Naive B cell (primary cell): ENCODE data around the gene CTSD. TPM values are rescaled to one million over a fixed set of nuclear protein-coding genes. Genes with fewer than 3 reads are reported as not detected.

ENCODE experiments used
- ATAC-seq, 2 donors: fragments of 150-1000 bp; cut with Tn5 transposase; 2 replicates each; pipeline ENCODE4 v1.10.0; 2021; ENCODE audit warnings: low read depth in 2 of 2, mild to moderate bottlenecking in 2 of 2, moderate library complexity in 2 of 2
- DNase-seq: peaks from one replicate; pipeline ENCODE4 v3.0.0; 2022
- H3K27ac Mint-ChIP-seq, 6 donors: one replicate each; pipeline ENCODE4 v1.8.0; 2020 to 2022; ENCODE audit warnings: mild to moderate bottlenecking in 6 of 6, mixed read lengths in 6 of 6, moderate library complexity in 5 of 6, inconsistent platforms in 2 of 6
- H3K27me3 Mint-ChIP-seq, 3 donors: one replicate each; pipeline ENCODE4 v1.8.0; 2021 to 2022; ENCODE audit warnings: mixed read lengths in 3 of 3, mild to moderate bottlenecking in 1 of 3
- H3K36me3 Mint-ChIP-seq, 2 donors: one replicate each; pipeline ENCODE4 v1.8.0; 2020 to 2022; ENCODE audit warnings: mixed read lengths in 2 of 2, inconsistent platforms in 1 of 2, mild to moderate bottlenecking in 1 of 2
- H3K4me1 Mint-ChIP-seq, 3 donors: one replicate each; pipeline ENCODE4 v1.8.0; 2020 to 2022; ENCODE audit warnings: mixed read lengths in 3 of 3, inconsistent platforms in 1 of 3, mild to moderate bottlenecking in 1 of 3, moderate library complexity in 1 of 3
- H3K4me3 Mint-ChIP-seq, 8 donors: one replicate each; pipeline ENCODE4 v1.8.0; 2020 to 2022; ENCODE audit warnings: mild to moderate bottlenecking in 8 of 8, mixed read lengths in 8 of 8, moderate library complexity in 8 of 8, inconsistent platforms in 2 of 8
- H3K9me3 Mint-ChIP-seq, 7 donors: one replicate each; pipeline ENCODE4 v1.8.0; 2020 to 2022; ENCODE audit warnings: mixed read lengths in 7 of 7, mild to moderate bottlenecking in 5 of 7, inconsistent platforms in 2 of 7, moderate library complexity in 1 of 7
- polyA plus RNA-seq, 6 donors: library from polyadenylated mRNA; unstranded; fragments of 300-500 nt; fragmentation: Illumina TruSeq; gene quantifications; one replicate each; pipeline ENCODE4 v1.2.3, GENCODE V29; 2021; ENCODE audit warnings: low read depth in 6 of 6

The CTSD gene
- polyA plus RNA-seq, 6 donors from 2014 or later: 40.6 to 59.5 (median 51.8) TPM

GRCh38 chr11:1728931-1729691 is 34.6 kb downstream of the CTSD start:
- Mint-ChIP-seq H3K36me3 (no peaks in the 10 kb centered on the region), H3K4me3 (peak overlapping the region in 5 of 8 donors; percentile 21 to 67 (median 55)), H3K9me3 (peaks cover 0 to 8% (median 0%) of the 10 kb centered on the region in 7 donors), H3K4me1 (peaks cover 22 to 30% (median 23%) of the 10 kb centered on the region in 3 donors), H3K27me3 (peaks cover 38 to 78% (median 68%) of the 10 kb centered on the region in 3 donors), H3K27ac (peak overlapping the region in 4 of 6 donors; percentile 17 to 62 (median 36))
- ATAC-seq (peak; percentile 66 to 89), DNase-seq (peak; percentile 12)

GRCh38 chr11:1728301-1728700 is 35.4 kb downstream of the CTSD start:
- no peaks in the 10 kb centered on the region for H3K36me3 Mint-ChIP-seq
- peaks cover 0 to 8% (median 0%) of the 10 kb centered on the region in 7 donors for H3K9me3 Mint-ChIP-seq
- DNase-seq: no peak
- no peak for ATAC-seq
- H3K4me1 Mint-ChIP-seq: peaks cover 19 to 26% (median 22%) of the 10 kb centered on the region in 3 donors
- H3K4me3 Mint-ChIP-seq: peak overlapping the region in 1 of 8 donors; percentile 65
- peaks cover 38 to 75% (median 66%) of the 10 kb centered on the region in 3 donors for H3K27me3 Mint-ChIP-seq
- H3K27ac Mint-ChIP-seq: no peak overlapping the region

- Mint-ChIP-seq H3K9me3 (peaks cover 0 to 8% (median 0%) of the 10 kb centered on the region in 7 donors), H3K4me3 (peak overlapping the region in 1 of 8 donors; percentile 65), H3K27me3 (peaks cover 38 to 77% (median 67%) of the 10 kb centered on the region in 3 donors), H3K4me1 (peaks cover 19 to 26% (median 22%) of the 10 kb centered on the region in 3 donors), H3K27ac (no peak overlapping the region), H3K36me3 (no peaks in the 10 kb centered on the region)
- DNase-seq (no peak), ATAC-seq (no peak)
Observed at GRCh38 chr11:1727861-1728260, 35.9 kb downstream of the CTSD start.

GRCh38 chr11:1727096-1727690 is 36.5 kb downstream of the CTSD start:
- Mint-ChIP-seq H3K9me3 (peaks cover 0 to 8% (median 0%) of the 10 kb centered on the region in 7 donors), H3K27ac (peak overlapping the region in 1 of 6 donors; percentile 23), H3K4me1 (peaks cover 19 to 26% (median 22%) of the 10 kb centered on the region in 3 donors), H3K27me3 (peaks cover 35 to 79% (median 69%) of the 10 kb centered on the region in 3 donors), H3K36me3 (no peaks in the 10 kb centered on the region), H3K4me3 (peak overlapping the region in 1 of 8 donors; percentile 36)
- ATAC-seq (no peak), DNase-seq (no peak)

- peaks cover 15 to 34% (median 26%) of the 10 kb centered on the region in 3 donors for H3K27me3 Mint-ChIP-seq
- ATAC-seq: no peak
- no peaks in the 10 kb centered on the region for H3K9me3 Mint-ChIP-seq
- H3K4me1 Mint-ChIP-seq: no peaks in the 10 kb centered on the region
- DNase-seq: no peak
- no peak overlapping the region for H3K27ac Mint-ChIP-seq
- H3K36me3 Mint-ChIP-seq: no peaks in the 10 kb centered on the region
- H3K4me3 Mint-ChIP-seq: no peak overlapping the region
Observed at GRCh38 chr11:1719781-1720180, 43.9 kb downstream of the CTSD start.

GRCh38 chr11:1718326-1718725 is 45.4 kb downstream of the CTSD start:
- no peaks in the 10 kb centered on the region for H3K9me3 Mint-ChIP-seq
- no peak for DNase-seq
- H3K4me1 Mint-ChIP-seq: no peaks in the 10 kb centered on the region
- peaks cover 10 to 25% (median 15%) of the 10 kb centered on the region in 3 donors for H3K27me3 Mint-ChIP-seq
- H3K36me3 Mint-ChIP-seq: no peaks in the 10 kb centered on the region
- H3K4me3 Mint-ChIP-seq: no peak overlapping the region
- H3K27ac Mint-ChIP-seq: no peak overlapping the region
- no peak for ATAC-seq

GRCh38 chr11:1717745-1718144 is 46.0 kb downstream of the CTSD start:
- ATAC-seq: no peak
- Mint-ChIP-seq H3K36me3 (no peaks in the 10 kb centered on the region), H3K4me1 (no peaks in the 10 kb centered on the region), H3K27me3 (peaks cover 10 to 19% (median 11%) of the 10 kb centered on the region in 3 donors), H3K27ac (no peak overlapping the region), H3K4me3 (no peak overlapping the region), H3K9me3 (no peaks in the 10 kb centered on the region)
- no peak for DNase-seq

GRCh38 chr11:1714908-1715885 is 48.5 kb downstream of the CTSD start:
- peaks cover 4 to 13% (median 5%) of the 10 kb centered on the region in 3 donors for H3K27me3 Mint-ChIP-seq
- no peak overlapping the region for H3K27ac Mint-ChIP-seq
- ATAC-seq (no peak), DNase-seq (no peak)
- H3K4me1 Mint-ChIP-seq: no peaks in the 10 kb centered on the region
- no peaks in the 10 kb centered on the region for H3K36me3 Mint-ChIP-seq
- peak overlapping the region in 1 of 8 donors; percentile 16 for H3K4me3 Mint-ChIP-seq
- no peaks in the 10 kb centered on the region for H3K9me3 Mint-ChIP-seq

- H3K27ac Mint-ChIP-seq: peak overlapping the region in 2 of 6 donors; percentile 41 to 76
- H3K4me1 Mint-ChIP-seq: peaks cover 14 to 33% (median 16%) of the 10 kb centered on the region in 3 donors
- ATAC-seq (no peak), DNase-seq (no peak)
- H3K27me3 Mint-ChIP-seq: peaks cover 13 to 25% (median 18%) of the 10 kb centered on the region in 3 donors
- H3K4me3 Mint-ChIP-seq: no peak overlapping the region
- H3K9me3 Mint-ChIP-seq: no peaks in the 10 kb centered on the region
- no peaks in the 10 kb centered on the region for H3K36me3 Mint-ChIP-seq
Observed at GRCh38 chr11:1708716-1709115, 55.0 kb downstream of the CTSD start.

GRCh38 chr11:1707751-1708150 is 56.0 kb downstream of the CTSD start:
- Mint-ChIP-seq H3K27ac (peak overlapping the region in 1 of 6 donors; percentile 58), H3K36me3 (no peaks in the 10 kb centered on the region), H3K9me3 (no peaks in the 10 kb centered on the region), H3K27me3 (peaks cover 13 to 25% (median 18%) of the 10 kb centered on the region in 3 donors), H3K4me1 (peaks cover 14 to 33% (median 16%) of the 10 kb centered on the region in 3 donors), H3K4me3 (no peak overlapping the region)
- ATAC-seq: no peak
- no peak for DNase-seq

GRCh38 chr11:1706634-1707400 is 56.9 kb downstream of the CTSD start:
- Mint-ChIP-seq H3K4me1 (peaks cover 14 to 33% (median 16%) of the 10 kb centered on the region in 3 donors), H3K4me3 (peak overlapping the region in 2 of 8 donors; percentile 19 to 53), H3K27me3 (peaks cover 12 to 30% (median 18%) of the 10 kb centered on the region in 3 donors), H3K9me3 (no peaks in the 10 kb centered on the region), H3K27ac (peak overlapping the region in 1 of 6 donors; percentile 58), H3K36me3 (no peaks in the 10 kb centered on the region)
- ATAC-seq: peak; percentile 43 to 63
- no peak for DNase-seq
